GM12878 (cell line): ENCODE measurements around the gene SF3B4. TPM values are rescaled to one million over a fixed set of nuclear protein-coding genes. Genes with fewer than 3 reads are reported as not detected.

Experiments used
- CUX1 ChIP-seq: IDR thresholded peaks from 2 replicates; pipeline ENCODE4 v1.6.1; 2012; ENCODE audit warnings: improper control_type of control experiment, low read depth, low read length; ENCODE audit not compliant: insufficient replicate concordance
- IRF5 ChIP-seq: fragments of 450-650 bp; IDR thresholded peaks from 2 replicates; pipeline ENCODE4 v1.6.1; 2017; ENCODE audit warnings: borderline replicate concordance
- RELA ChIP-seq: fragments of 450-650 bp; IDR thresholded peaks from 2 replicates; pipeline ENCODE4 v1.8.0; 2014; ENCODE audit warnings: borderline replicate concordance; ENCODE audit not compliant: partially characterized antibody
- SUPT20H ChIP-seq: IDR thresholded peaks from 2 replicates; pipeline ENCODE4 v1.6.1; 2011; ENCODE audit warnings: low read depth, mild to moderate bottlenecking, low read length, moderate library complexity, borderline replicate concordance; ENCODE audit not compliant: control insufficient read depth
- polyA plus RNA-seq, 11 experiments: library from polyadenylated mRNA; depleted of rRNA in 4 of 11; unstranded in 6 of 11; stranded (reverse) in 5 of 11; fragments of >200 nt; fragmentation: Nextera tagmentation in 4 of 11; fragmentation: Illumina TruSeq in 1 of 11; extraction: Ambion mirVana in 4 of 11; extraction: Trizol in 1 of 11; gene quantifications; 1 replicate in 1 of 11; 2 replicates in 10 of 11; pipeline versions ENCODE4 v1.2.1 to v1.2.3, GENCODE V29; 2011 to 2016; ENCODE audit warnings: inconsistent platforms in 2 of 11, missing spikeins in 2 of 11, low read depth in 1 of 11
- total RNA-seq, 4 experiments: library from RNA; depleted of rRNA in 3 of 4; stranded (reverse); fragments of >200 nt in 3 of 4; fragmentation: Illumina TruSeq in 1 of 4; extraction: Trizol in 1 of 4; gene quantifications; 2 replicates each; pipeline versions ENCODE4 v1.2.1 to v1.2.3, GENCODE V29; 2013 to 2021

SF3B4 gene
- total and polyA plus RNA-seq, 10 of the 15 experiments (the other 5 are each of a cell fraction or from before 2014, with no cell fraction given), result 1.9 to 146 (median 27.5) TPM

GRCh38 chr1:149886396-149887195 is 41.0 kb downstream of the SF3B4 start (continued):
- TF ChIP-seq RELA, result peak; percentile 72
- TF ChIP-seq CUX1, result no peak
- no peak for TF ChIP-seq IRF5
- TF ChIP-seq SUPT20H, result no peak
